ENCODE data around the gene GSTO1.

GSTO1 gene

GRCh38 chr10:104274762-104275721 is 20.4 kb downstream of the GSTO1 start:
- no peak for DNase-seq (ENCODE audit: low read depth in 2 of 2)

- no peak for DNase-seq (ENCODE audit: low read depth in 2 of 2)
Observed at GRCh38 chr10:104276192-104276591, 21.5 kb downstream of the GSTO1 start.

GRCh38 chr10:104277785-104278184 is 23.1 kb downstream of the GSTO1 start:
- no peak for DNase-seq (ENCODE audit: low read depth in 2 of 2)

GRCh38 chr10:104279550-104280259 is 25.0 kb downstream of the GSTO1 start:
- DNase-seq (ENCODE audit: low read depth in 2 of 2): no peak

- DNase-seq (ENCODE audit: low read depth in 2 of 2): no peak
Observed at GRCh38 chr10:104281694-104282093, 27.0 kb downstream of the GSTO1 start.

- DNase-seq (ENCODE audit: low read depth in 2 of 2): no peak
Observed at GRCh38 chr10:104284846-104285245, 30.2 kb downstream of the GSTO1 start.

GRCh38 chr10:104286939-104287338 is 32.2 kb downstream of the GSTO1 start:
- no peak for DNase-seq (ENCODE audit: low read depth in 2 of 2)

- DNase-seq (ENCODE audit: low read depth in 2 of 2): no peak
Observed at GRCh38 chr10:104288355-104288754, 33.7 kb downstream of the GSTO1 start.

- peak; percentile 72 to 76 for DNase-seq (ENCODE audit: low read depth in 2 of 2)
Observed at GRCh38 chr10:104291439-104291951, 36.8 kb downstream of the GSTO1 start.

GRCh38 chr10:104293011-104293410 is 38.3 kb downstream of the GSTO1 start:
- DNase-seq (ENCODE audit: low read depth in 2 of 2): no peak

GRCh38 chr10:104293781-104294321 is 39.2 kb downstream of the GSTO1 start:
- no peak for DNase-seq (ENCODE audit: low read depth in 2 of 2)

GRCh38 chr10:104296687-104297436 is 42.2 kb downstream of the GSTO1 start:
- DNase-seq (ENCODE audit: low read depth in 2 of 2): no peak

GRCh38 chr10:104297697-104298660 is 43.3 kb downstream of the GSTO1 start:
- peak; percentile 86 to 89 for DNase-seq (ENCODE audit: low read depth in 2 of 2)

GRCh38 chr10:104299031-104299904 is 44.6 kb downstream of the GSTO1 start:
- no peak for DNase-seq (ENCODE audit: low read depth in 2 of 2)

- peak; percentile 80 to 81 for DNase-seq (ENCODE audit: low read depth in 2 of 2)
Observed at GRCh38 chr10:104300002-104300735, 45.5 kb downstream of the GSTO1 start.

GRCh38 chr10:104300736-104301292 is 46.1 kb downstream of the GSTO1 start:
- DNase-seq (ENCODE audit: low read depth in 2 of 2): peak; percentile 90 to 91

GRCh38 chr10:104301907-104302690 is 47.4 kb downstream of the GSTO1 start:
- no peak for DNase-seq (ENCODE audit: low read depth in 2 of 2)

Data from fibroblast of skin of left quadriceps (primary cell).